ENCODE data around the gene CNOT2.

Gene CNOT2

GRCh38 chr12:70306676-70307075 lies 63.4 kb downstream of the CNOT2 start (continued):
- no peak for TF ChIP-seq ISL1 (CRISPR knock-in tag; IDR thresholded peaks at IDR 0.05)

DNA sequence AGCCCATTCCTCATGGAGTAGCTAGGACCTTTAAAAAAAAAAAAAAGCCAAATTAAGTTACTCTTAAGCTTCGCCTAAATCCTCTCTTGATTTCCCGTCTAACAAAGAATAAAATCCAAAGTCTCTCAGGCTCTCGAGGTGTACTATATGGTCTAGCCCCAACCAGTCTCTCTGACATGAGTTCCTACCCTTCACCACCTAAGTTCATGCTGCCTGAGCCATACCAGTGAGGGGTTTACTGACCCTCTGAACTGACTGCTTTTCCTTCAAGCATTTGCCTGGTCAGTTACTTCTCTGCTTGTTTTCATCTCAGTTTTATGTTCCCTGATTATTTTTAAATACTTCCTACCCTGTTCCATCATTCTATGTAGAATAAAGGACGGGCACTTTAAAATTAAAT lies 64.6 kb downstream of the CNOT2 start:
- ATAC-seq: no peak
- TF ChIP-seq, protein P1, sequence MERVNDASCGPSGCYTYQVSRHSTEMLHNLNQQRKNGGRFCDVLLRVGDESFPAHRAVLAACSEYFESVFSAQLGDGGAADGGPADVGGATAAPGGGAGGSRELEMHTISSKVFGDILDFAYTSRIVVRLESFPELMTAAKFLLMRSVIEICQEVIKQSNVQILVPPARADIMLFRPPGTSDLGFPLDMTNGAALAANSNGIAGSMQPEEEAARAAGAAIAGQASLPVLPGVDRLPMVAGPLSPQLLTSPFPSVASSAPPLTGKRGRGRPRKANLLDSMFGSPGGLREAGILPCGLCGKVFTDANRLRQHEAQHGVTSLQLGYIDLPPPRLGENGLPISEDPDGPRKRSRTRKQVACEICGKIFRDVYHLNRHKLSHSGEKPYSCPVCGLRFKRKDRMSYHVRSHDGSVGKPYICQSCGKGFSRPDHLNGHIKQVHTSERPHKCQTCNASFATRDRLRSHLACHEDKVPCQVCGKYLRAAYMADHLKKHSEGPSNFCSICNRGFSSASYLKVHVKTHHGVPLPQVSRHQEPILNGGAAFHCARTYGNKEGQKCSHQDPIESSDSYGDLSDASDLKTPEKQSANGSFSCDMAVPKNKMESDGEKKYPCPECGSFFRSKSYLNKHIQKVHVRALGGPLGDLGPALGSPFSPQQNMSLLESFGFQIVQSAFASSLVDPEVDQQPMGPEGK (CRISPR knock-in tag; IDR thresholded peaks at IDR 0.05; ENCODE audit: borderline replicate concordance): no peak
- TF ChIP-seq PPARA (CRISPR knock-in tag; IDR thresholded peaks at IDR 0.05; ENCODE audit: borderline replicate concordance) (no peak), ZFP3 (CRISPR knock-in tag; IDR thresholded peaks at IDR 0.05) (no peak), CSRNP3 (CRISPR knock-in tag; IDR thresholded peaks at IDR 0.05) (no peak), BACH2 (CRISPR knock-in tag; IDR thresholded peaks at IDR 0.05; ENCODE audit: borderline replicate concordance) (no peak), ISL1 (CRISPR knock-in tag; IDR thresholded peaks at IDR 0.05) (no peak), ZNF8 (CRISPR knock-in tag; IDR thresholded peaks at IDR 0.05) (no peak), OSR1 (CRISPR knock-in tag; IDR thresholded peaks at IDR 0.05) (no peak), TCF4 (CRISPR knock-in tag; IDR thresholded peaks at IDR 0.05; ENCODE audit: borderline replicate concordance) (no peak), CSDC2 (CRISPR knock-in tag; IDR thresholded peaks at IDR 0.05) (no peak)

- no peak for ATAC-seq
- no peak for TF ChIP-seq SNAI2 (CRISPR knock-in tag; IDR thresholded peaks at IDR 0.05)
- no peak for TF ChIP-seq ARNTL (CRISPR knock-in tag; IDR thresholded peaks at IDR 0.05; ENCODE audit: borderline replicate concordance, low read depth)
- TF ChIP-seq ZC3H10 (CRISPR knock-in tag; IDR thresholded peaks at IDR 0.05): no peak
Measured at GRCh38 chr12:70309348-70309747, 66.1 kb downstream of the CNOT2 start.

- ATAC-seq: no peak
- TF ChIP-seq TOX (CRISPR knock-in tag; IDR thresholded peaks at IDR 0.05; ENCODE audit: borderline replicate concordance): no peak
- TF ChIP-seq, protein P1 (CRISPR knock-in tag; IDR thresholded peaks at IDR 0.05; ENCODE audit: borderline replicate concordance): no peak
- no peak for TF ChIP-seq ZFP3 (CRISPR knock-in tag; IDR thresholded peaks at IDR 0.05)
- no peak for TF ChIP-seq GLIS3 (CRISPR knock-in tag; IDR thresholded peaks at IDR 0.05)
Measured at GRCh38 chr12:70314145-70314544, 70.9 kb downstream of the CNOT2 start.

DNA sequence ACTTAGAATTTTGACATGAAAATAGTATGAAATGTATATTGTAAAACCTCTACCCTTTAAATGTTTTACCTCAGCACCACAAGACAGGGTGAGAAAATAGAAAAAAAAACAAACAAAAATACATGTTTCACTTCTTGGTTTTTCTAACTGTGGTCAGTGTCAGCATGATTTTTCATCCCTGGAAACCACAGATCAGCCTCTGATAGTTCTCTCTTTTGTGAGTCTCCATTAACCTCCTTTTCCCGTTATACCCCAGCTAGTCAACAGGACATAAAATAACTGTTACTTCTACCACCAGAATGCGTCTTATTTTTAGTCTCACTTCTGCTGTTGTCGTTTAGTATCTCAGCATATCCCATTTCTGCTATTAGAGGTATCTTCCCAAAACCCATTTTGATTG lies 74.5 kb downstream of the CNOT2 start:
- TF ChIP-seq CSDC2 (CRISPR knock-in tag; IDR thresholded peaks at IDR 0.05) (no peak), CREB5 (CRISPR knock-in tag; IDR thresholded peaks at IDR 0.05; ENCODE audit: low read depth) (no peak), TSHZ2 (CRISPR knock-in tag; IDR thresholded peaks at IDR 0.05) (no peak), GLIS3 (CRISPR knock-in tag; IDR thresholded peaks at IDR 0.05) (no peak), ISL1 (CRISPR knock-in tag; IDR thresholded peaks at IDR 0.05) (no peak), ESRRG (CRISPR knock-in tag; IDR thresholded peaks at IDR 0.05) (no peak), ZNF70 (CRISPR knock-in tag; IDR thresholded peaks at IDR 0.05) (no peak), POU6F1 (CRISPR knock-in tag; IDR thresholded peaks at IDR 0.05; ENCODE audit: borderline replicate concordance, low read depth) (no peak), TOX (CRISPR knock-in tag; IDR thresholded peaks at IDR 0.05; ENCODE audit: borderline replicate concordance) (no peak)
- TF ChIP-seq, protein P1 (CRISPR knock-in tag; IDR thresholded peaks at IDR 0.05; ENCODE audit: borderline replicate concordance): no peak
- no peak for ATAC-seq

All from SK-N-SH treated with all-trans-retinoic acid at 6 μM for 48 hours (cell line).